ENCODE results near the gene FNDC11.
A peak's percentile ranks its signal among the peaks of the same experiment; 100 is the strongest.

DNA sequence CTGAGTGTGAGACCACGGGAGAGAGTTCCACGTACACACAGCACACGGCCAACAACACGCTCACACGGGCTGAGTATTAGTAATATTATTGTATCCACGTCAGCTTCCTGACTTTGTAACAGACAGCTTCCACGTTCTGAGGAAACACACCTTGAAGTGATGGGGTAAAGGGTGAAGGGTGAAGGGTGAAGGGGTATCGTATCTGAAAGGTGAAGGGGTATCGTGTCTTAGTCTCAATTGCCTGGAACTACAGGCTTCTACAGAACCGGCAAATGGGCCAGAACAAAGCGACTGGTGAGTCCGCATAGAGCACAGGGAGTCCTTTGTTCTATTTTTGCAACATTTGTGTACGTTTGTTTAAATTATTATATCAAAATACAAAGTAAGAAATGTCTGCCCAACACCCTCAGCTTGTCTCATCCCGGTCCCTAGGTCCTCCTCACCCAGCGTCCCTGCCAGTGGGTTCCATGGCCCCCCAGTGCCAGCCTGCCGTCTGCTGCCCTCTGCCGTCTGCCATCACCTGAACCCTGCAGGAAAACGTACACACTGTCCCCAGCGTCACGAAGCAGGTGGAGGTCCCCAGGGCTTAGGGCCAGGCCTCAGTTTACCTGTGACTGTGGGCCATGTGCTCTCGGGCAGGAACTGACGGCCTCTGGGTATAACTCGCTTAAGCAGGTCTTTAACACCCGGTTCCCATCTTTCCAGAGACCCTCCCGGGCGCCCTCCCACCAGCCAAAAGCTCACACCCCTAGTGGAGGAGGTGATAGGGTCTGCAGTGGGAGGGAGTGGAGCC, 24.5 kb downstream of the FNDC11 start:
- TF ChIP-seq, protein P1, sequence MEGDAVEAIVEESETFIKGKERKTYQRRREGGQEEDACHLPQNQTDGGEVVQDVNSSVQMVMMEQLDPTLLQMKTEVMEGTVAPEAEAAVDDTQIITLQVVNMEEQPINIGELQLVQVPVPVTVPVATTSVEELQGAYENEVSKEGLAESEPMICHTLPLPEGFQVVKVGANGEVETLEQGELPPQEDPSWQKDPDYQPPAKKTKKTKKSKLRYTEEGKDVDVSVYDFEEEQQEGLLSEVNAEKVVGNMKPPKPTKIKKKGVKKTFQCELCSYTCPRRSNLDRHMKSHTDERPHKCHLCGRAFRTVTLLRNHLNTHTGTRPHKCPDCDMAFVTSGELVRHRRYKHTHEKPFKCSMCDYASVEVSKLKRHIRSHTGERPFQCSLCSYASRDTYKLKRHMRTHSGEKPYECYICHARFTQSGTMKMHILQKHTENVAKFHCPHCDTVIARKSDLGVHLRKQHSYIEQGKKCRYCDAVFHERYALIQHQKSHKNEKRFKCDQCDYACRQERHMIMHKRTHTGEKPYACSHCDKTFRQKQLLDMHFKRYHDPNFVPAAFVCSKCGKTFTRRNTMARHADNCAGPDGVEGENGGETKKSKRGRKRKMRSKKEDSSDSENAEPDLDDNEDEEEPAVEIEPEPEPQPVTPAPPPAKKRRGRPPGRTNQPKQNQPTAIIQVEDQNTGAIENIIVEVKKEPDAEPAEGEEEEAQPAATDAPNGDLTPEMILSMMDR (conservative IDR thresholded peaks at IDR 0.05; ENCODE audit: low read length): peak; percentile 64
- no peak for TF ChIP-seq EZH2phosphoT487 (IDR thresholded peaks at IDR 0.05; ENCODE audit: borderline replicate concordance, low read depth, low read length)
